Gastrocnemius medialis (tissue), 4 donors: ENCODE data around the gene NSRP1. TPM values are rescaled to one million over a fixed set of nuclear protein-coding genes. Genes with fewer than 3 reads are reported as not detected.

ENCODE experiments used
- ATAC-seq, 2 donors: fragments of 150-250 bp; one replicate each; pipeline ENCODE4 v1.9.1; 2016
- DNase-seq, 2 donors: peaks; one replicate each; pipeline ENCODE4 v3.0.0-alpha.2; 2019
- H3K27ac ChIP-seq, 4 donors: fragments of 200-600 bp; sonication (generic); 1 replicate in 1 of 4; 2 replicates in 3 of 4; pipeline ENCODE4 v1.5.1; 2016 to 2018; ENCODE audit warnings: mild to moderate bottlenecking in 2 of 4, moderate library complexity in 1 of 4
- H3K27me3 ChIP-seq, 3 donors: fragments of 200-600 bp; sonication (generic) in 2 of 3; 1 replicate in 1 of 3; 2 replicates in 2 of 3; pipeline versions ENCODE4 v1.5.1 to v1.6.0; 2016 to 2019; ENCODE audit warnings: mild to moderate bottlenecking in 1 of 3, moderate library complexity in 1 of 3
- H3K36me3 ChIP-seq, 2 donors: fragments of 200-600 bp; sonication (generic) in 1 of 2; one replicate each; pipeline ENCODE4 v1.5.1; 2017 to 2018
- H3K4me1 ChIP-seq, 2 donors: fragments of 200-600 bp; sonication (generic) in 1 of 2; one replicate each; pipeline ENCODE4 v1.5.1; 2016 to 2017; ENCODE audit warnings: mild to moderate bottlenecking in 2 of 2
- H3K4me3 ChIP-seq, 4 donors: fragments of 200-600 bp; sonication (generic) in 3 of 4; 1 replicate in 1 of 4; 2 replicates in 3 of 4; pipeline ENCODE4 v1.5.1; 2016 to 2019; ENCODE audit warnings: mild to moderate bottlenecking in 2 of 4
- H3K9me3 ChIP-seq, 3 donors: fragments of 200-600 bp; sonication (generic) in 2 of 3; 1 replicate in 1 of 3; 2 replicates in 2 of 3; pipeline ENCODE4 v1.5.1; 2016 to 2019
- CTCF ChIP-seq, 5 experiments: fragments of 450-650 bp in 3 of 5; fragments of 200-600 bp in 2 of 5; sonication (generic) in 2 of 5; IDR thresholded peaks in 4 of 5; conservative IDR thresholded peaks in 1 of 5; 1 replicate in 4 of 5; 2 replicates in 1 of 5; pipeline ENCODE4 v1.5.1; 2016 to 2019; ENCODE audit warnings: antibody characterized with exemption in 5 of 5, mild to moderate bottlenecking in 3 of 5, moderate library complexity in 3 of 5
- POLR2A ChIP-seq, 2 donors: fragments of 450-650 bp; IDR thresholded peaks; one replicate each; pipeline ENCODE4 v1.6.1; 2017; ENCODE audit warnings: antibody characterized with exemption in 2 of 2, mild to moderate bottlenecking in 2 of 2, moderate library complexity in 2 of 2
- in situ Hi-C, 4 donors: fragments of 200-750 bp; cut with MboI; loops; one replicate each; pipeline versions ENCODE4 v1.15.0 to v1.8.0; 2017; ENCODE audit warnings: low sequenced_read_pairs in 4 of 4
- intact Hi-C: fragments of 100-400 bp; cut with DNase I; formaldehyde crosslinking; loops from one replicate; pipeline ENCODE4 v1.15.1; 2023; ENCODE audit warnings: low total_unique reads
- total RNA-seq, 4 donors: library from RNA; depleted of rRNA; stranded (reverse); fragments of >200 nt; gene quantifications; one replicate each; pipeline versions ENCODE4 v1.1.0 to v1.2.3, GENCODE V29; 2016

The NSRP1 gene
- 10 to 100 TPM in 3 of 4 donors, 1 to 10 TPM in 1; 7.4 to 13.3 (median 11.0) TPM for total RNA-seq

GRCh38 chr17:30116661-30117551 lies at the start of gene NSRP1:
TSS of gene NSRP1 (plus strand) at chr17:30116816. CDS start at chr17:30116844, 28 bp downstream.
- H3K4me3 ChIP-seq: peak within 1 kb of the TSS; percentile 65 to 91 (median 84)
- peak; percentile 88 to 89 for TF ChIP-seq POLR2A (IDR thresholded peaks at IDR 0.05)
- TF ChIP-seq CTCF (IDR thresholded peaks at IDR 0.05 in 4 of 5, conservative IDR thresholded peaks at IDR 0.05 in 1 of 5): no peak
- ATAC-seq (peak; percentile 97 to 99), DNase-seq (peak; percentile 89 to 92)
- H3K27ac ChIP-seq: peak within 1 kb of the TSS; percentile 87 to 98 (median 96)
- H3K27me3 ChIP-seq: no peaks in the 10 kb centered on the region
- no peaks in the 10 kb centered on the region for H3K9me3 ChIP-seq
- intact Hi-C loops (loop anchor here (5.0 to 10.0 kb wide), 2 partner anchors 175 to 722 kb away; partner anchors contain the start of genes BLMH and TAOK1), in situ Hi-C loops (loop anchor here in 1 of 4 donors (25.0 kb wide), 1 partner anchor 170 kb away; the partner anchor contains the start of gene BLMH)
- peaks cover 0 to 9% of the 10 kb centered on the region in 2 donors for H3K36me3 ChIP-seq
- peaks cover 18 to 24% of the 10 kb centered on the region in 2 donors for H3K4me1 ChIP-seq

DNA sequence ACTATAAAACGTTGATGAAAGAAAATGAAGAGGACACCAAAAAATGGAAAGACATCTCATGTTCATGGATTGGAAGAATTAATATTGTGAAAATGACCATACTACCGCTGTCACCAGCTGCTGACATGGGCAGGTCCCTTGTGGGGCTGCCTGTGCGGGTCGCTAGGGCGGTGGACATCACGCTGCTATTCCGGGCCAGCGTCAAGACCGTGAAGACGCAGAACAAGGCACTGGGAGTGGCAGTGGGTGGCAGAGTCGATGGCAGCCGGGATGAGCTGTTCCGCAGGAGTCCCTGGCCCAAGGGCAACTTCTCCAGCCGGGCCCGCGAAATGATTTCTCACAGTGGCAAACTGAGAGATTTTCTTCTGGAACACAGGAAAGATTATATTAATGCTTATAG lies 48.2 kb upstream of the NSRP1 start:
- no peak overlapping the region for H3K4me3 ChIP-seq
- in situ Hi-C loops: no loop called here
- H3K27ac ChIP-seq: no peak overlapping the region
- H3K36me3 ChIP-seq: no peaks in the 10 kb centered on the region
- intact Hi-C loops: no loop called here
- no peaks in the 10 kb centered on the region for H3K4me1 ChIP-seq
- ATAC-seq (no peak), DNase-seq (no peak)
- no peaks in the 10 kb centered on the region for H3K27me3 ChIP-seq
- peaks cover 0 to 10% (median 0%) of the 10 kb centered on the region in 3 donors for H3K9me3 ChIP-seq
- TF ChIP-seq POLR2A (IDR thresholded peaks at IDR 0.05) (no peak), CTCF (IDR thresholded peaks at IDR 0.05 in 4 of 5, conservative IDR thresholded peaks at IDR 0.05 in 1 of 5) (no peak)

DNA sequence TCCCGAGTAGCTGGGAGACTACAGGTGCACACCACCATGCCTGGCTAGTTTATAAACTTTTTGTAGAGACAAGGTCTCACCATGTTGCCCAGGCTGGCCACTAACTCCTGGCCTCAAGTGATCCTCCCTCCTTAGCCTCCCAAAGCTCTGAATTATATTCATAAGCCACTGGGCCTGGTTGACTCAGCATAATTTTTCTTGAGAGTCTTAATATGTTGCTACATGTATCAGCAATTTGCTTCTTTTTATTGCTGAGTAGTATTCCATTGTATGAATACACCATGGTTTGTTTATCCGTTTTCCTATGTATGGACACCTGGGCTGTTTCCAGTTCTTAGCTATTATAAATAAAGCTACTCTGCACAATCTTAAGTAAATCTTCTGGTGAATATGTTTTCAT lies 42.4 kb upstream of the NSRP1 start:
- Histone ChIP-seq H3K4me3 (no peak overlapping the region), H3K4me1 (no peaks in the 10 kb centered on the region), H3K36me3 (no peaks in the 10 kb centered on the region), H3K27me3 (peaks cover 0 to 5% (median 0%) of the 10 kb centered on the region in 3 donors), H3K27ac (no peak overlapping the region), H3K9me3 (no peaks in the 10 kb centered on the region)
- ATAC-seq (no peak), DNase-seq (no peak)
- in situ Hi-C loops: no loop called here
- TF ChIP-seq CTCF (IDR thresholded peaks at IDR 0.05 in 4 of 5, conservative IDR thresholded peaks at IDR 0.05 in 1 of 5) (no peak), POLR2A (IDR thresholded peaks at IDR 0.05) (no peak)
- intact Hi-C loops: no loop called here

DNA sequence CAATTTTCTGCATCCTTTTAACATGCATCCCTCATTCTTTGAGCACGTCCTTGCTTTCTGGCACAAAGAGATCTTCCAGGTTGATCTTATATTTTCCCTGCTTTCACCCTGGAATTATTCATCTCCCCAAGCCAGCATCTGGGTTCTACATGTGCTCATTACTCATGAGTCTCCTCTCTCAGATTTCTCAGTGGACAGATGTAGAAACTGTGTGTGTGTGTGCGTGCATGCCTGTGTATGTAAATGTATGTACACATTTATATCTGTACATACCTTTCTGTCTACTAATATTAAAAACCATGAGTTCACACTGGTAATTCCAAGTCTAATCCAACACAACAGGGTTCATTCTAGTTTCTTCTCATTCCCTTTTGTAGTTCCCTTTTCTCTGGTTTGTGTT lies 41.9 kb upstream of the NSRP1 start:
- in situ Hi-C loops: no loop called here
- no peak for ATAC-seq

More for the DNA sequence above, 41.9 kb upstream of the NSRP1 start:
- intact Hi-C loops: no loop called here
- Histone ChIP-seq H3K4me1 (no peaks in the 10 kb centered on the region), H3K36me3 (no peaks in the 10 kb centered on the region), H3K27me3 (peaks cover 0 to 5% (median 0%) of the 10 kb centered on the region in 3 donors), H3K4me3 (no peak overlapping the region), H3K27ac (no peak overlapping the region), H3K9me3 (no peaks in the 10 kb centered on the region)
- no peak for DNase-seq
- no peak for TF ChIP-seq POLR2A (IDR thresholded peaks at IDR 0.05)
- no peak for TF ChIP-seq CTCF (IDR thresholded peaks at IDR 0.05 in 4 of 5, conservative IDR thresholded peaks at IDR 0.05 in 1 of 5)
